BJ (cell line): Measurements from ENCODE around the gene SLC16A14. TPM values are rescaled to one million over a fixed set of nuclear protein-coding genes. Genes with fewer than 3 reads are reported as not detected.

ENCODE experiments used
- CTCF ChIA-PET: fragments of 350-600 bp; formaldehyde crosslinking; extraction: SDS; loops from one replicate; lab custom pipeline; 2021; ENCODE audit warnings: antibody characterized with exemption, inconsistent platforms; lab: Yijun Ruan, JAX
- POLR2A ChIA-PET: fragments of 300-600 bp; sonication (Branson Sonifier 250); formaldehyde crosslinking; extraction: SDS; loops from one replicate; lab custom pipeline; 2021; ENCODE audit warnings: antibody characterized with exemption; lab: Charles Lee
- DNase-seq: peaks from one replicate; pipeline ENCODE4 v3.0.0-alpha.2; 2011; ENCODE audit warnings: low read depth
- H3K27me3 ChIP-seq: 2 replicates; pipeline ENCODE4 v1.6.0; 2011; ENCODE audit warnings: low read length; ENCODE audit not compliant: control insufficient read depth, insufficient read depth
- H3K36me3 ChIP-seq: 2 replicates; pipeline ENCODE4 v1.5.1; 2011; ENCODE audit warnings: low read length; ENCODE audit not compliant: control insufficient read depth, insufficient read depth
- H3K4me3 ChIP-seq: 2 replicates; pipeline ENCODE4 v1.5.1; 2011; ENCODE audit warnings: low read depth, mild to moderate bottlenecking, control low read depth, low read length
- polyA plus RNA-seq: library from polyadenylated mRNA; depleted of rRNA; stranded (reverse); fragments of >200 nt; gene quantifications from 2 replicates; pipeline ENCODE4 v1.2.3, GENCODE V29; 2011
- TF ChIP-seq, protein P1 (sequence below): IDR thresholded peaks from 2 replicates; pipeline ENCODE4 v1.5.1; 2011; ENCODE audit warnings: low read depth, mild to moderate bottlenecking, control low read depth, inconsistent platforms, low read length, moderate library complexity; ENCODE audit not compliant: insufficient read depth

SLC16A14 gene
- polyA plus RNA-seq, 1 experiment: 0.93 TPM

DNA sequence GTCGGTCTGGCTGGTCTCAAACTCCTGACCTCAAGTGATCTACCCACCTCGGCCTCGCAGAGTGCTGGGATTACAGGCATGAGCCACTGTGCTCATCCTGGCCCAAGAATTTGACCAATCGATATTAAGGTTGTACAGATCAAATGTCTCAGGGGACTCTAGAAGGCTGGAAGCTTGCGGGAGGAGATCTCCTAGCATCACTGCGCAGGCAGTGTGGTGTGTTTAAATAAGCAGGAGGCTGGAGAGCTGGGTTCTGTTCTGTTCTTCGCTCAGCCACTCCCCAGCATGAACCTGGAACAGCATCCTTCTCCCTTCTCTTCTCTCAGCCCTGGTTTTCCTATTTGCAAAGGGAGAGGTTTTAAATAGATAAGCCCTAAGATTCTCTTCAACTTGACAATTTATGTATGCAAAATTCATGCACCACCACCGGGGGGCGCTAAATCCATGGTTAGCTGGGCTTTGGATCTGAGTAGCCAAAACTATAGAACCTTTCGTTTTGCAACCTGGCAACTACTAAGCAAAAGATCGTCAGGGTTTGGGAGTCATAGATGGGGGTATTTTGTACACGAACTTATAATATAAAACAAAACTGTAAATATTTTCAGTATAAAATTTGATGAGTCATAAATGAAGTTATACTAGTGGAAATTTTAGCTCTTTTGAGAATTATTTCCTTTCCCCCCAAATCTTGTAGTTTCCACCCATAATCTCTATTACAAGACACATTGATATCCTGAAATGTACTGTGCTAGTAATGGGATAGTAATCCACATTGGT, 60.6 kb downstream of the SLC16A14 start:
- Histone ChIP-seq H3K27me3 (no peaks in the 10 kb centered on the region), H3K4me3 (no peak overlapping the region), H3K36me3 (no peaks in the 10 kb centered on the region)
- TF ChIP-seq, protein P1, sequence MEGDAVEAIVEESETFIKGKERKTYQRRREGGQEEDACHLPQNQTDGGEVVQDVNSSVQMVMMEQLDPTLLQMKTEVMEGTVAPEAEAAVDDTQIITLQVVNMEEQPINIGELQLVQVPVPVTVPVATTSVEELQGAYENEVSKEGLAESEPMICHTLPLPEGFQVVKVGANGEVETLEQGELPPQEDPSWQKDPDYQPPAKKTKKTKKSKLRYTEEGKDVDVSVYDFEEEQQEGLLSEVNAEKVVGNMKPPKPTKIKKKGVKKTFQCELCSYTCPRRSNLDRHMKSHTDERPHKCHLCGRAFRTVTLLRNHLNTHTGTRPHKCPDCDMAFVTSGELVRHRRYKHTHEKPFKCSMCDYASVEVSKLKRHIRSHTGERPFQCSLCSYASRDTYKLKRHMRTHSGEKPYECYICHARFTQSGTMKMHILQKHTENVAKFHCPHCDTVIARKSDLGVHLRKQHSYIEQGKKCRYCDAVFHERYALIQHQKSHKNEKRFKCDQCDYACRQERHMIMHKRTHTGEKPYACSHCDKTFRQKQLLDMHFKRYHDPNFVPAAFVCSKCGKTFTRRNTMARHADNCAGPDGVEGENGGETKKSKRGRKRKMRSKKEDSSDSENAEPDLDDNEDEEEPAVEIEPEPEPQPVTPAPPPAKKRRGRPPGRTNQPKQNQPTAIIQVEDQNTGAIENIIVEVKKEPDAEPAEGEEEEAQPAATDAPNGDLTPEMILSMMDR: peak; percentile 80
- ChIA-PET POLR2A (no interaction called here), CTCF (interaction anchor here (0.6 to 6.1 kb wide), 17 partner anchors 8 to 604 kb away, joined by 3 to 77 read pairs (median 3); no protein-coding TSS in a partner anchor)
- peak; percentile 17 for DNase-seq

DNA sequence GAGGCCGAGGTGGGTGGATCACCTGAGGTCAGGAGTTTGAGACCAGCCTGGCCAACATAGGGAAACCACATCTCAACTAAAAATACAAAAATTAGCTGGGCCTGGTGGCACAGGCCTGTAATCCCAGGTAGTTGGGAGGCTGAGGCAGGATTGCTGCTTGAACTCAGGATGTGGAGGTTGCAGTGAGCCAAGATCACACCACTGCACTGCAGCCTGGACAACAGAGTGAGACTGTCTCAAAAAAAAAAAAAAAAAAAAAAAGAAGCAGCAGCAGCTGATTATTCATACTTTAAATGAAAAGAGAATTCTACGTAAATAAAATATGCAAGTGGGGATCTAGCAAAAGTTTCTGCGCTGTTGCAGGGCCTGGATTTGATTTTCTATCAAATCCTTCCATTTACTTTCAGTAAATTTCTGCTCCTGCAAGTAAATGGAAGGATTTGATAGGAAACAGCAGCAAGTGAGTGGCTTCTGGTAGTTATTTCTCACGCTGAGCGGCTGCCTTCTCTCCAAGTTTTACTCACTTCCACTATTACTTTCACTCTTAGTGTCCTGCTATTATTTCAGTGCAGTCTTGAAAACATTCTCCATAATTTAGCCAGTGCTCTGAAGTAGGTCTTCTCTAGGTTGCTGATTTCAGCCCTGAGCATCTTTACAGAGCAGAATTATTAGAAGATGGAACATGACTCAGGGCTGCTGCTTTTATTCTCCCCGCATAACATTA, 68.4 kb downstream of the SLC16A14 start:
- Histone ChIP-seq H3K4me3 (no peak overlapping the region), H3K27me3 (no peaks in the 10 kb centered on the region), H3K36me3 (no peaks in the 10 kb centered on the region)
- no peak for DNase-seq
- ChIA-PET CTCF (interaction anchor here (0.9 kb wide), 1 partner anchor 8 kb away, joined by 5 read pairs; no protein-coding TSS in a partner anchor), POLR2A (no interaction called here)
- TF ChIP-seq, protein P1: no peak

DNA sequence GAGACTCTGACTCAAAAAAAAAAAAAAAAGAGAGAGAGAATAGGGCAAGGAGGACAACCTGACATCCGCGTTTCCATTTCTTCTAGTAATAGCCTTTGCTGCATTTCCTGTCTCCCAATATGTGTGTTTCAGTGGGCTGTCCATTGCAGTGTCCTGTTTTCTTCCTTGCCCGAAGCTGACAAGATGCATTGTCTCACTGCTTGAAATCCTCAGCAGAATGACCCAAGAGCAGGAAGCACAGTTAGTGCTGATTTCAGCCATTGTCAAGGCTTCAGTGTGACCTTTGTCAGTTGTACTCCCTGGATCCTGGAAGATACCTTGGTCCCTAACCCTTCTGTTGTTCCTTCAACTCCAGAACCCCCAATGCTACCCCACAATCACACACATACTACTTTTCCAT, 71.2 kb downstream of the SLC16A14 start:
- POLR2A ChIA-PET: no interaction called here
- no peaks in the 10 kb centered on the region for H3K36me3 ChIP-seq
- no peak for DNase-seq
- no peaks in the 10 kb centered on the region for H3K27me3 ChIP-seq
- CTCF ChIA-PET: interaction anchor here (1.6 kb wide), 1 partner anchor 11 kb away, joined by 6 read pairs; no protein-coding TSS in a partner anchor
- no peak overlapping the region for H3K4me3 ChIP-seq
- TF ChIP-seq, protein P1: no peak

DNA sequence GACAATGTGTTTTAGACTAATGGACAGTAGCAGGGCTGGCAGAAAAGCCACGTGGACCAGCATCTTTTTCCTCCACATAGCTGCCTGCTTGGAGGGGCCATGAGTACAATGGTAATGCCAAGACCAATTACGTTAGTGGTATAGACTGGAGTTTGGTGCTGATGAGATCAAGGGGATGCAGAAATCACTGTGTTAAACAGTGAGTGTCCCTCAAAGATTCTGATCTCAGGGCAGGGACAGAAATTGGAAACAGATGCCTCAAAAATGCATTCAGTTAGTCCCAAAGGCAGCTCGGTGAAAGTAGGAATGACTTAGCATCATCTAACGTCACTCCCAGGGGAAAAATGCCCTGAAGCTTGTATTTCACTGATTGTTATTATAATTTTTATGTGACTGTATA, 72.4 kb downstream of the SLC16A14 start:
- POLR2A ChIA-PET: no interaction called here
- no peak overlapping the region for H3K4me3 ChIP-seq
- CTCF ChIA-PET: interaction anchor here (0.9 to 1.2 kb wide), 2 partner anchors 12 to 216 kb away, joined by 3 read pairs; no protein-coding TSS in a partner anchor
- no peaks in the 10 kb centered on the region for H3K27me3 ChIP-seq
- DNase-seq: peak; percentile 50
- no peaks in the 10 kb centered on the region for H3K36me3 ChIP-seq
- TF ChIP-seq, protein P1: no peak

DNA sequence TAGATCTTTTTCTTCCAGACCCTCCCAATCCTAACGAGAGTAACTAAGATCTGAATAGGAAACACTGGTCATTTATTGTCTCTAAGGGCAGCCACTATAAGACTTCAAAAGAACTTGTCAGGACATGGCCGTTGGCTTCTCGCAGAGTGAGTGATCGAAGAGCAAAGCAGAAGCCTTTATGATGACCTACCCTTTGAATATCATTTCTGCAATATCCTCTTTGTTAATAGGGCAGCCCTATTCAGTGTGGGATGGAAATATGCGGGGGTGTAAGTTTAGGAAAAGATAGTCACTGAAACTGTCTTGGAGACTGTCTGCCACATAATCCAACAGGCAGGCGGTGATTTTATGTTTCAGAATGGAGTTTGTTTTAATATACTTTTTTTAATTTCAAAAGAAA, 75.5 kb downstream of the SLC16A14 start:
- Histone ChIP-seq H3K27me3 (no peaks in the 10 kb centered on the region), H3K36me3 (no peaks in the 10 kb centered on the region), H3K4me3 (no peak overlapping the region)
- DNase-seq: no peak
- TF ChIP-seq, protein P1: no peak
- ChIA-PET CTCF (no interaction called here), POLR2A (no interaction called here)
